HG02678 (cell line): Measurements from ENCODE around the gene ZRSR2.
A peak's percentile ranks its signal among the peaks of the same experiment; 100 is the strongest.
"Not testable (repeated sequence)": the region's sequence is repeated elsewhere in the genome, so short reads cannot be mapped to it uniquely, and the experiment has no call there.

ENCODE experiments used
- ATAC-seq: cut with Tn5 transposase; IDR thresholded peaks from one replicate; pipeline ENCODE4 v1.9.1; 2021; ENCODE audit warnings: mild to moderate bottlenecking, moderate library complexity; ENCODE audit not compliant: unreplicated experiment

Gene ZRSR2

GRCh38 chrX:15790769-15791290, 546 bp downstream of the ZRSR2 start:
- peak; percentile 20 for ATAC-seq

DNA sequence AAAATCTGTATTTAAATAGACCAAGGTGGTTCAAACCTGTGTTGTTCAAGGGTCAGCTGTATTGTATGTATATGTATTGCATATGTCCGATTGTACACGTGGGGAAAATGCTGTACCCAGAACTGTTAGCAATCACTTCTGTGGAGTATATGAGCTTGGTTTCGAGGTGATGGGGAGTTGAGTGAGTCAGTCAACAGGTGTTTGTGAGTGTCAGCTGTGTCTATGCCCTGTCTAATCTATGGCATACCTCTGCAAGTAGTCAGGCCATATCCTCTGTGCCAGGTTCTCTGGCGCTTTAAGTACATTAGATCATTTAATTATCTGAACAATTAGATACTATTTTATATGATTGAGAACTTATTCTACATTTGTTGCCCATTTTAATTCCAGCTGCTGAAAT, 7.4 kb downstream of the ZRSR2 start:
- no peak for ATAC-seq

GRCh38 chrX:15804563-15804962, 14.3 kb downstream of the ZRSR2 start:
- no peak for ATAC-seq

GRCh38 chrX:15808254-15808653, 18.0 kb downstream of the ZRSR2 start:
- no peak for ATAC-seq

DNA sequence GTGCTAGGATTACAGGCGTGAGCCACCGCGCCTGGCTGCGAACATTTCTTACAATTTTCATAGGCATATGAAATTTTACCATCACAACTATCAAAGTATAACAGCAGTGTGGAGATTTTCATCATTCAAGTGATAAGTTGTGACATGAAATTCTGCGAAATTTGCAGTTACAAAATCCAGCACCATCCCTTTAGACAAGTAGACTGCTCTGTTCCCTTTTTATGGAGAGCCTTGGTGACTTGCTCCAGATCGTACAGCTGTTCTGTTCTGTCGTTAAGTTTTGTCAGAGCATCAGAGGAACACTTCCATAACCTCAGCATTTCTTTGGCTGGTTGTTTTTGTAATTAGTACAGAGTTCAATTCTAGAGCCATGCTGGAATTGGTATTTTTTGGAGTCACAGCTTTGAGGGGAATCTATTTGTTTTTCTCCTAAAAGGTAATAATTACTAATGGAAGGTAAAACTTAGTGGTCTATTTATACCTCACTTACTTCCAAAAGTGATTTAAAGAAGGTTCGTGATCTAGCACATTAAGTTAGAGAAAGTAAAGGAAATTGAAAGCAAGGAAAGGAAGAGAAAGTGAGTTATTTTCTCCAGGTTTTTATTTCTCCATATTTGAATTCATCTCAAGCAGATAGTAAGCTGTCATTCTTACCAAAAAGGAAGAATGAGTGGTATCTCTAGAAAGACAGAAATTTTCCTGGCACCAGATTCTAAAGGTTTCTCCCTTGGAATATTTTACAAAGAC, 22.1 kb downstream of the ZRSR2 start:
- no peak for ATAC-seq

DNA sequence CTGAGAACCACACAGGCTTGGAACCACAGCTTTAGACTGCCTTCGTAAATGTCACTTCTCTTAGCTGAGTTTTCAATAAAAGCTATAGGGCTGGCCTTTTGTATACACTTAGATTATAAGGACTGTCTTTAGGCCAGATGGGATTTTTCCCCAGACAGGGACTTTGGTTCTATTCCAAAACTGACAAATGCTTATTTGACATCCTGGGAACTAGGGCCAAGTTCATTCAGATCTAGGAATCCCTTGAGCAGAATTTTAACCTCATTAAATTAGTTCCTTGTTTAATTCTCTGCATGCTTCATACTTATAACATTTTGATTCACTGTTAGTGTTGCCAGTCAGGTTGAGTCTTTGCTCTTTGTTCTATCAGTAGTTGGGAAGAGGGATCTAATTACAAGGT, 23.1 kb downstream of the ZRSR2 start:
- no peak for ATAC-seq

DNA sequence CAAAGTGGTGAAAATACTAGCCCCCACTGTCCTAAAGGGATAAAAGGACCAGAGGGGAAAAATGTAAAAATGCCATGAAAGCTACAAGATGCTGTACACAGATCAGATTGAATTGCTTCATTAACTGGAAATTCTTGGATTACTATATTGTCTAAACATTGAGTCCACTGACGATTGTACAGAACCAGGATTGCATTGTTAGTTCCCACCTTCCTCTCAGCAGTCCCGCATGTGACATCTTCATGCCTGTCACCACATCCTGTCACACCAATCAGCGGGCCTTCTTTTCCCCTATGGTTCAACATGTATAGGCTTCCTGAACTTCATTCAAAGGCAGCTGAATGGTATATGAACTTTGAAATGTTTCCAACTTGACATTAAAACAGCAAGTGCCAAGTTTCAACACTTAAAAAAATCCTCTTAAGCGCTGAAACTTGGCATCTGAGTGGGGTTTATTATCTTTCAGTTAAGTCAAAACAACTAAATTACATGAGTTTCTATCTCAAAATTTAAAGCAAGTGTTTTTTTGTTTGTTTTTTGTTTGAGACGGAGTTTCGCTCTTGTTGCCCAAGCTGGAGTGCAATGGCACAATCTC, 24.6 kb downstream of the ZRSR2 start:
- no peak for ATAC-seq

DNA sequence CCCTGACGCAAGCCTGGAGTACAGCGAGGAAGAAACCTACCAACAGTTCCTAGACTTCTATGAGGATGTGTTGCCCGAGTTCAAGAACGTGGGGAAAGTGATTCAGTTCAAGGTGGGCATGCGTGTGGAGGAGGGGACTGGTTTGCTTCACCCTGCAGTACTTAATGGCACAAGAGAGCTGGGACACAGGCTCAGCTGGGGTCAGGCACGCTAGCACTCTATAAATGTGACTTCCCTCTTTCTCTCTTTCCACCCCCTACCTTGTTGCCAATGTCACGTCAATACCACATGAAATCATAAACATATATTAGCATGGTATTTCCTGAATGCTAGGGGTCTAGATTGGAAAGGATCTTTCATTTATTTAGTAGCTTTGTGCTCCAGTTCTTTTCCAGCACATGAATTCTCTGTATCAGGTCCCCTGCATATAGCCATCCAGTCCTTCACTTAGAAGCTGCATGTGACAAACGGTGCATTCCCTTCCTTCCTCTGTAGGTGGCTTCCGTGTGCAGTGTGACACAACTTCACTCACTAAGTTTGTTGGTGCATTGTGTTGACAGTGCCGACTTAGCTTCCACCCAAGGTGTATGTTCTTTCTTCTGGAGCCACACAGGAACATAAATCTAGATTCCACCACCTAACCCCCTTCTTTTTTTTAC, 25.6 kb downstream of the ZRSR2 start:
- no peak for ATAC-seq

DNA sequence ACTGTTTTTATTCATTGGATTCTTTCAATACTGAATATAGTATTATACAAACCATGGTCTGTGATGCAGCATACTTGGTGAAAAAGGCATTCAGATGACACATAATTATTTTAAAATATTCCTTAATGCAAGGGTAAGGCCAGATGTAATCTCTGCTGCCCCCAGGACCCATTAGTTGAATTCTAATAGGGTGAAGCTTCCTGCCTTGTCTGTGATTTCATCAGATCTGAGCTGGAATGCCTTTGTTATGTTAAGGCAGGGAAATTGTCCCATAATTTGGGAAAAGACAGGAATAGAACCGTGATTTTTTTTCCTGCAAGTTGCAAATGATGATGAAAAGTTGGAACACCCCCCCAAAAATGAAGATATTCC, 26.1 kb downstream of the ZRSR2 start:
- ATAC-seq, result no peak

DNA sequence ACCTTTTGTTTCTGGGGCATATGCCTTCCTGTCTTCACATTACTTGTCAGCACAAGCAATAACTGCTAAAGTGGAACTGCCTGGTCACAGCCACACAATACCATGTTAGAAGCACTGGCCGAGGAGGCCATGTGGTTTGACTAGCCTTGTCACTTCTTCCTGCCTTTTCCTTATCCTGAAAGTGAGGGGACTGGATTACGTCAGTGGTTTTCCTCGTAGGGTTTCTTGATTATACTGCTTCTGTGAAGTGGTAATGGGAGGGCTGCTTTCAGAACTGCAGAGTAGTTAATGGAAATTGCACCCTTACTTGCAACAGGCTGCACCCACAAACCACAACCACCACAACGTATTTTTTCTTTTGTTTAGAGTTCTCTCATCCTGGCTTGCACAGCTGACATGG, 26.6 kb downstream of the ZRSR2 start:
- ATAC-seq, result no peak

GRCh38 chrX:15820106-15821073, 30.1 kb downstream of the ZRSR2 start:
- ATAC-seq, result no peak

DNA sequence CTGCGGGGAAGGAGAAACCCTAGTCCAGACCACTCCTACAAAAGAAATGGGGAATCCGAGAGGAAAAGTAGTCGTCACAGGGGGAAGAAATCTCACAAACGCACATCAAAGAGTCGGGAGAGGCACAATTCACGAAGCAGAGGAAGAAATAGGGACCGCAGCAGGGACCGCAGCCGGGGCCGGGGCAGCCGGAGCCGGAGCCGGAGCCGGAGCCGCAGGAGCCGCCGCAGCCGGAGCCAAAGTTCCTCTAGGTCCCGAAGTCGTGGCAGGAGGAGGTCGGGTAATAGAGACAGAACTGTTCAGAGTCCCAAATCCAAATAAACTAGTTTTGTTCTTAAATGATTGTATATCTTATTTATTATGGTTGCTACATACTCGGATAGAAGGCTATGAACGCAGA, 32.6 kb downstream of the ZRSR2 start:
- no peak for ATAC-seq

GRCh38 chrX:15825936-15826335, 35.7 kb downstream of the ZRSR2 start:
- no peak for ATAC-seq

GRCh38 chrX:15829217-15829616, 38.9 kb downstream of the ZRSR2 start:
- no peak for ATAC-seq

DNA sequence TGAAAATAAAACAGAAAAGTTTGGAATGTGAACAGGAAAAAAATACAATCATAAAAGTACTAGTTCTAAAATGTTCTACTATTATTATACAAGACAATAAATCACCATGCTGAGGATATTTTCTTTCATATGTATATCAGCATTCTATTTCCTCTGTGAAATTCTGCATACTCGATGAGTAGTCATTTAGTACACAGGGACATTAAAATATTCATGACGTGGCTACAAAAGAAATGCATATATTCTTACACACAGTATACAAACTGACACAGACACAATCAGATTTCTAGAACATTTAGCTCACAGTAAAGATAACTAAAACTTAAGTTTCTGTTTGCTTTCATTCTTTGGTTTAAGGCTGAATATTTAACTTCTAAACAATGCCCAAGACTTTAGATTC, 41.1 kb downstream of the ZRSR2 start:
- not testable (repeated sequence) for ATAC-seq

- ATAC-seq, result no peak
These were observed 43.8 kb downstream of the ZRSR2 start for GRCh38 chrX:15834053-15834452.

GRCh38 chrX:15834827-15835595, 44.7 kb downstream of the ZRSR2 start:
- no peak for ATAC-seq

GRCh38 chrX:15838017-15838416, 47.7 kb downstream of the ZRSR2 start:
- ATAC-seq, result no peak

DNA sequence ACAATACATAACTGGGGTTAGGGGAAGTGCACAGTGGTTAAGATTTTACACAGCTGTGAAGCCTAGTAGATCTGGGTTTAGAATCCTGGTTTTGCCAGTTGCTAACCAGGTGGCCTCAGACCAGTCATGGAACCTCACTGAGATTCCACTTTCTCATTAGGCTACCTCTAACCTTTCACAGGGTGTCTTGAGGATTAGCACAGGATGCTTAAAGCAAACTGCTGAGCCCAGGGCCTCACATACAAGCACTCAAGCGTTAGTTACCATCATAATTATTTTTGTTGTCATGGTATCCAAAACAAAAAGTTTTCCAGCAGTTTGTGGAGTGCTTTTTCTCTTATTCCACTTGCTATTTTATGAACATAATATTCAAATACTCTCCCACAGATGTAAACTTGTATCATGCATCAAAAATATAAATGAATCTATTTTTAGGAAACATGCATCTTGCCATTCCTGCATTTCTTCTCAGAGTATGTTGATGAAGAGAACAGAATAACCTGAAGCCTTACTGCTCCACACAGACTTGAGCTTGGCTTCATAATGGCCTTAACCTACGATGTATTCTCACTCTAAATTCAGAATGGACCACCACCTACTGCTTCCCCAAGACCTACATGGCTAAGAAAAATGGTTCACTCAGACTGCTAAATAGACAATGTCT, 51.7 kb downstream of the ZRSR2 start:
- no peak for ATAC-seq

GRCh38 chrX:15843960-15844359, 53.7 kb downstream of the ZRSR2 start:
- no peak for ATAC-seq
